ENCODE results near the gene USP35.

DNA sequence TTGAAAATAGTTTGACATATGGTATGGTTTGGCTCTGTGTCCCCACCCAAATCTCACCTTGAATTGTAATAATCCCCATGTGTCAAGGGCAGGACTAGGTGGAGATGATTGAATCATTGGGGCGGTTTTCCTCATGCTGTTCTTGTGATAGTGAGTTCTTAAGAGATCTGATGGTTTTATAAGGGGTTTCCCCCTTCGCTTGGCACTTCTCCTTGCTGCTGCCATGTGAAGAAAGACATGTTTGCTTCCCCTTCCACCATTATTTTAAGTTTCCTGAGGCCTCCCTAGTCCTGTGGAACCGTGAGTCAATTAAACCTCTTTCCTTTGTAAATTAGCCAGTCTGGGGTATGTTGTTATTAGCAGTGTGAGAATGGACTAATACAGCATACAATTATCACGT, 8.0 kb upstream of the USP35 start:
- TF ChIP-seq JUND (IDR thresholded peaks at IDR 0.05), result no peak
- TF ChIP-seq, protein P1, sequence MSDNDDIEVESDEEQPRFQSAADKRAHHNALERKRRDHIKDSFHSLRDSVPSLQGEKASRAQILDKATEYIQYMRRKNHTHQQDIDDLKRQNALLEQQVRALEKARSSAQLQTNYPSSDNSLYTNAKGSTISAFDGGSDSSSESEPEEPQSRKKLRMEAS (IDR thresholded peaks at IDR 0.05), result no peak
- TF ChIP-seq TCF7L2 (IDR thresholded peaks at IDR 0.05; ENCODE audit: borderline replicate concordance, extremely low read depth, insufficient read depth, insufficient read length), result no peak
- TF ChIP-seq, protein P2, sequence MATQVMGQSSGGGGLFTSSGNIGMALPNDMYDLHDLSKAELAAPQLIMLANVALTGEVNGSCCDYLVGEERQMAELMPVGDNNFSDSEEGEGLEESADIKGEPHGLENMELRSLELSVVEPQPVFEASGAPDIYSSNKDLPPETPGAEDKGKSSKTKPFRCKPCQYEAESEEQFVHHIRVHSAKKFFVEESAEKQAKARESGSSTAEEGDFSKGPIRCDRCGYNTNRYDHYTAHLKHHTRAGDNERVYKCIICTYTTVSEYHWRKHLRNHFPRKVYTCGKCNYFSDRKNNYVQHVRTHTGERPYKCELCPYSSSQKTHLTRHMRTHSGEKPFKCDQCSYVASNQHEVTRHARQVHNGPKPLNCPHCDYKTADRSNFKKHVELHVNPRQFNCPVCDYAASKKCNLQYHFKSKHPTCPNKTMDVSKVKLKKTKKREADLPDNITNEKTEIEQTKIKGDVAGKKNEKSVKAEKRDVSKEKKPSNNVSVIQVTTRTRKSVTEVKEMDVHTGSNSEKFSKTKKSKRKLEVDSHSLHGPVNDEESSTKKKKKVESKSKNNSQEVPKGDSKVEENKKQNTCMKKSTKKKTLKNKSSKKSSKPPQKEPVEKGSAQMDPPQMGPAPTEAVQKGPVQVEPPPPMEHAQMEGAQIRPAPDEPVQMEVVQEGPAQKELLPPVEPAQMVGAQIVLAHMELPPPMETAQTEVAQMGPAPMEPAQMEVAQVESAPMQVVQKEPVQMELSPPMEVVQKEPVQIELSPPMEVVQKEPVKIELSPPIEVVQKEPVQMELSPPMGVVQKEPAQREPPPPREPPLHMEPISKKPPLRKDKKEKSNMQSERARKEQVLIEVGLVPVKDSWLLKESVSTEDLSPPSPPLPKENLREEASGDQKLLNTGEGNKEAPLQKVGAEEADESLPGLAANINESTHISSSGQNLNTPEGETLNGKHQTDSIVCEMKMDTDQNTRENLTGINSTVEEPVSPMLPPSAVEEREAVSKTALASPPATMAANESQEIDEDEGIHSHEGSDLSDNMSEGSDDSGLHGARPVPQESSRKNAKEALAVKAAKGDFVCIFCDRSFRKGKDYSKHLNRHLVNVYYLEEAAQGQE (IDR thresholded peaks at IDR 0.05; ENCODE audit: low read depth), result no peak
- TF ChIP-seq, protein P3, sequence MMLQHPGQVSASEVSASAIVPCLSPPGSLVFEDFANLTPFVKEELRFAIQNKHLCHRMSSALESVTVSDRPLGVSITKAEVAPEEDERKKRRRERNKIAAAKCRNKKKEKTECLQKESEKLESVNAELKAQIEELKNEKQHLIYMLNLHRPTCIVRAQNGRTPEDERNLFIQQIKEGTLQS (IDR thresholded peaks at IDR 0.05), result no peak
- no peak for TF ChIP-seq CBX3 (IDR thresholded peaks at IDR 0.05; ENCODE audit: low read depth)
- TF ChIP-seq, protein P4, sequence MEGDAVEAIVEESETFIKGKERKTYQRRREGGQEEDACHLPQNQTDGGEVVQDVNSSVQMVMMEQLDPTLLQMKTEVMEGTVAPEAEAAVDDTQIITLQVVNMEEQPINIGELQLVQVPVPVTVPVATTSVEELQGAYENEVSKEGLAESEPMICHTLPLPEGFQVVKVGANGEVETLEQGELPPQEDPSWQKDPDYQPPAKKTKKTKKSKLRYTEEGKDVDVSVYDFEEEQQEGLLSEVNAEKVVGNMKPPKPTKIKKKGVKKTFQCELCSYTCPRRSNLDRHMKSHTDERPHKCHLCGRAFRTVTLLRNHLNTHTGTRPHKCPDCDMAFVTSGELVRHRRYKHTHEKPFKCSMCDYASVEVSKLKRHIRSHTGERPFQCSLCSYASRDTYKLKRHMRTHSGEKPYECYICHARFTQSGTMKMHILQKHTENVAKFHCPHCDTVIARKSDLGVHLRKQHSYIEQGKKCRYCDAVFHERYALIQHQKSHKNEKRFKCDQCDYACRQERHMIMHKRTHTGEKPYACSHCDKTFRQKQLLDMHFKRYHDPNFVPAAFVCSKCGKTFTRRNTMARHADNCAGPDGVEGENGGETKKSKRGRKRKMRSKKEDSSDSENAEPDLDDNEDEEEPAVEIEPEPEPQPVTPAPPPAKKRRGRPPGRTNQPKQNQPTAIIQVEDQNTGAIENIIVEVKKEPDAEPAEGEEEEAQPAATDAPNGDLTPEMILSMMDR (IDR thresholded peaks at IDR 0.05 in 2 of 3, conservative IDR thresholded peaks at IDR 0.05 in 1 of 3; ENCODE audit: borderline replicate concordance in 1 of 3, insufficient read depth in 1 of 3, low read depth in 2 of 3, low read length in 2 of 3), result no peak
- TF ChIP-seq RAD21 (IDR thresholded peaks at IDR 0.05; ENCODE audit: low read depth), result no peak
- TF ChIP-seq, protein P5, sequence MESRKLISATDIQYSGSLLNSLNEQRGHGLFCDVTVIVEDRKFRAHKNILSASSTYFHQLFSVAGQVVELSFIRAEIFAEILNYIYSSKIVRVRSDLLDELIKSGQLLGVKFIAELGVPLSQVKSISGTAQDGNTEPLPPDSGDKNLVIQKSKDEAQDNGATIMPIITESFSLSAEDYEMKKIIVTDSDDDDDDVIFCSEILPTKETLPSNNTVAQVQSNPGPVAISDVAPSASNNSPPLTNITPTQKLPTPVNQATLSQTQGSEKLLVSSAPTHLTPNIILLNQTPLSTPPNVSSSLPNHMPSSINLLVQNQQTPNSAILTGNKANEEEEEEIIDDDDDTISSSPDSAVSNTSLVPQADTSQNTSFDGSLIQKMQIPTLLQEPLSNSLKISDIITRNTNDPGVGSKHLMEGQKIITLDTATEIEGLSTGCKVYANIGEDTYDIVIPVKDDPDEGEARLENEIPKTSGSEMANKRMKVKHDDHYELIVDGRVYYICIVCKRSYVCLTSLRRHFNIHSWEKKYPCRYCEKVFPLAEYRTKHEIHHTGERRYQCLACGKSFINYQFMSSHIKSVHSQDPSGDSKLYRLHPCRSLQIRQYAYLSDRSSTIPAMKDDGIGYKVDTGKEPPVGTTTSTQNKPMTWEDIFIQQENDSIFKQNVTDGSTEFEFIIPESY (IDR thresholded peaks at IDR 0.05; ENCODE audit: extremely low read depth, insufficient replicate concordance, low read length), result no peak
- TF ChIP-seq POLR2AphosphoS5 (IDR thresholded peaks at IDR 0.05; ENCODE audit: low read depth, low read length), result no peak
- TF ChIP-seq EZH2 (IDR thresholded peaks at IDR 0.05), result no peak
- no peak for TF ChIP-seq ZNF274 (IDR thresholded peaks at IDR 0.05; ENCODE audit: low read depth, low read length)
- no peak for TF ChIP-seq POLR2A (IDR thresholded peaks at IDR 0.05; ENCODE audit: borderline replicate concordance, extremely low read depth, insufficient read depth, insufficient read length)
